ENCODE data around the gene RBBP8.
"Not testable (repeated sequence)": the region's sequence is repeated elsewhere in the genome, so short reads cannot be mapped to it uniquely, and the experiment has no call there.

The RBBP8 gene

GRCh38 chr18:22933206-22933965 is at the start of gene RBBP8:
Gene RBBP8 (plus strand): TSS chr18:22933328. CDS start chr18:22936852, 3,524 bp downstream.
- DNase-seq (ENCODE audit: low spot score) = peak; percentile 92

- DNase-seq (ENCODE audit: low spot score) = no peak
Measured at GRCh38 chr18:22883827-22884226, 49.3 kb upstream of the RBBP8 start.

- DNase-seq (ENCODE audit: low spot score) = not testable (repeated sequence)
Measured at GRCh38 chr18:22885694-22886093, 47.4 kb upstream of the RBBP8 start.

GRCh38 chr18:22899421-22899820 is 33.7 kb upstream of the RBBP8 start:
- DNase-seq (ENCODE audit: low spot score) = no peak

- peak; percentile 7 for DNase-seq (ENCODE audit: low spot score)
Measured at GRCh38 chr18:22900558-22901238, 32.4 kb upstream of the RBBP8 start.

- DNase-seq (ENCODE audit: low spot score) = no peak
Measured at GRCh38 chr18:22902093-22902492, 31.0 kb upstream of the RBBP8 start.

GRCh38 chr18:22903248-22903647 is 29.9 kb upstream of the RBBP8 start:
- DNase-seq (ENCODE audit: low spot score) = not testable (repeated sequence)

GRCh38 chr18:22912149-22912548 is 21.0 kb upstream of the RBBP8 start:
- DNase-seq (ENCODE audit: low spot score) = no peak

GRCh38 chr18:22912835-22913234 is 20.3 kb upstream of the RBBP8 start:
- no peak for DNase-seq (ENCODE audit: low spot score)

- no peak for DNase-seq (ENCODE audit: low spot score)
Measured at GRCh38 chr18:22913861-22914260, 19.3 kb upstream of the RBBP8 start.

- no peak for DNase-seq (ENCODE audit: low spot score)
Measured at GRCh38 chr18:22914633-22915032, 18.5 kb upstream of the RBBP8 start.

GRCh38 chr18:22915337-22915736 is 17.8 kb upstream of the RBBP8 start:
- no peak for DNase-seq (ENCODE audit: low spot score)

- no peak for DNase-seq (ENCODE audit: low spot score)
Measured at GRCh38 chr18:22921772-22922171, 11.4 kb upstream of the RBBP8 start.

- DNase-seq (ENCODE audit: low spot score) = no peak
Measured at GRCh38 chr18:22924589-22924988, 8.5 kb upstream of the RBBP8 start.

- no peak for DNase-seq (ENCODE audit: low spot score)
Measured at GRCh38 chr18:22926454-22926853, 6.7 kb upstream of the RBBP8 start.

- DNase-seq (ENCODE audit: low spot score) = no peak
Measured at GRCh38 chr18:22928339-22928738, 4.8 kb upstream of the RBBP8 start.

GRCh38 chr18:22930089-22930713 is 2.9 kb upstream of the RBBP8 start:
- DNase-seq (ENCODE audit: low spot score) = peak; percentile 70

- DNase-seq (ENCODE audit: low spot score) = no peak
Measured at GRCh38 chr18:22932885-22933205, 283 bp upstream of the RBBP8 start.

- DNase-seq (ENCODE audit: low spot score) = no peak
Measured at GRCh38 chr18:22933966-22934423, 867 bp downstream of the RBBP8 start.

- no peak for DNase-seq (ENCODE audit: low spot score)
Measured at GRCh38 chr18:22934789-22935188, 1.7 kb downstream of the RBBP8 start.

- no peak for DNase-seq (ENCODE audit: low spot score)
Measured at GRCh38 chr18:22935431-22935830, 2.3 kb downstream of the RBBP8 start.

- no peak for DNase-seq (ENCODE audit: low spot score)
Measured at GRCh38 chr18:22936515-22936914, 3.4 kb downstream of the RBBP8 start.

GRCh38 chr18:22939649-22940048 is 6.5 kb downstream of the RBBP8 start:
- no peak for DNase-seq (ENCODE audit: low spot score)

All from AG08396 (cell line).